Brain microvascular endothelial cell (primary cell): ENCODE results near the gene TPRG1.

Source experiments
- DNase-seq: peaks from one replicate; pipeline ENCODE4 v3.0.0-alpha.2; 2020
- H3K27ac ChIP-seq: fragments of 250-450 bp; sonication (Bioruptor Pico); 2 replicates; pipeline ENCODE4 v1.5.1; 2020; ENCODE audit warnings: mild to moderate bottlenecking, moderate library complexity
- H3K27me3 ChIP-seq: fragments of 250-450 bp; sonication (Bioruptor Pico); replicated peaks from 2 replicates; pipeline ENCODE4 v1.5.1; 2020; ENCODE audit warnings: mild to moderate bottlenecking
- H3K36me3 ChIP-seq: fragments of 250-450 bp; sonication (Bioruptor Pico); replicated peaks from 2 replicates; pipeline ENCODE4 v1.5.1; 2020; ENCODE audit warnings: mild to moderate bottlenecking
- H3K4me3 ChIP-seq: 2 replicates; pipeline ENCODE4 v1.5.1; 2011; ENCODE audit warnings: low read depth, mild to moderate bottlenecking, control low read depth, low read length, moderate library complexity
- CTCF ChIP-seq: IDR thresholded peaks from 2 replicates; pipeline ENCODE4 v1.5.1; 2011; ENCODE audit warnings: low read depth, mild to moderate bottlenecking, moderate library complexity, low read length, control low read depth, inconsistent platforms; ENCODE audit errors: missing control alignments
- in situ Hi-C: cut with HindIII; loops from 2 replicates; pipeline ENCODE4 v1.10.0; 2017; ENCODE audit warnings: low sequenced_read_pairs, low pct_ligation_motif_present

TPRG1 gene

GRCh38 chr3:189222927-189223636 lies 51.3 kb downstream of the TPRG1 start:
- no peaks in the 10 kb centered on the region for H3K27me3 ChIP-seq
- in situ Hi-C loops = no loop called here
- H3K36me3 ChIP-seq = no peaks in the 10 kb centered on the region
- no peak overlapping the region for H3K27ac ChIP-seq
- no peak overlapping the region for H3K4me3 ChIP-seq
- TF ChIP-seq CTCF = no peak
- no peak for DNase-seq

GRCh38 chr3:189225431-189225830 lies 53.7 kb downstream of the TPRG1 start:
- no peak overlapping the region for H3K4me3 ChIP-seq
- in situ Hi-C loops = no loop called here
- no peak for DNase-seq
- H3K27ac ChIP-seq = no peak overlapping the region
- no peaks in the 10 kb centered on the region for H3K36me3 ChIP-seq
- no peak for TF ChIP-seq CTCF
- no peaks in the 10 kb centered on the region for H3K27me3 ChIP-seq

- DNase-seq = no peak
- in situ Hi-C loops = no loop called here
- no peaks in the 10 kb centered on the region for H3K36me3 ChIP-seq
- no peak overlapping the region for H3K27ac ChIP-seq
- no peak for TF ChIP-seq CTCF
- no peaks in the 10 kb centered on the region for H3K27me3 ChIP-seq
- H3K4me3 ChIP-seq = no peak overlapping the region
Observed at GRCh38 chr3:189227249-189227648, 55.5 kb downstream of the TPRG1 start.

- DNase-seq = no peak
- Histone ChIP-seq H3K36me3 (no peaks in the 10 kb centered on the region), H3K4me3 (no peak overlapping the region), H3K27me3 (no peaks in the 10 kb centered on the region), H3K27ac (no peak overlapping the region)
- no peak for TF ChIP-seq CTCF
- in situ Hi-C loops = no loop called here
Observed at GRCh38 chr3:189229196-189229828, 57.5 kb downstream of the TPRG1 start.

- no peak for DNase-seq
- H3K4me3 ChIP-seq = no peak overlapping the region
- no peak overlapping the region for H3K27ac ChIP-seq
- in situ Hi-C loops = no loop called here
- no peak for TF ChIP-seq CTCF
- no peaks in the 10 kb centered on the region for H3K27me3 ChIP-seq
- H3K36me3 ChIP-seq = no peaks in the 10 kb centered on the region
Observed at GRCh38 chr3:189232790-189233189, 61.0 kb downstream of the TPRG1 start.
